Right renal pelvis (tissue), 4 donors: ENCODE measurements around the gene NSUN2. TPM values are rescaled to one million over a fixed set of nuclear protein-coding genes. Genes with fewer than 3 reads are reported as not detected.

ENCODE experiments used
- DNase-seq, 4 donors: peaks; one replicate each; pipeline ENCODE4 v3.0.0-alpha.2; 2013; ENCODE audit warnings: low read depth in 4 of 4, low spot score in 3 of 4, missing footprints in 1 of 4
- polyA plus RNA-seq, 4 donors: library from polyadenylated mRNA; unstranded; fragments of 120-200 nt; gene quantifications; one replicate each; pipeline ENCODE4 v1.2.1, GENCODE V29; 2013; ENCODE audit not compliant: insufficient read length in 4 of 4

The NSUN2 gene
- polyA plus RNA-seq, 4 donors = 47.8 to 55.2 (median 52.3) TPM

DNA sequence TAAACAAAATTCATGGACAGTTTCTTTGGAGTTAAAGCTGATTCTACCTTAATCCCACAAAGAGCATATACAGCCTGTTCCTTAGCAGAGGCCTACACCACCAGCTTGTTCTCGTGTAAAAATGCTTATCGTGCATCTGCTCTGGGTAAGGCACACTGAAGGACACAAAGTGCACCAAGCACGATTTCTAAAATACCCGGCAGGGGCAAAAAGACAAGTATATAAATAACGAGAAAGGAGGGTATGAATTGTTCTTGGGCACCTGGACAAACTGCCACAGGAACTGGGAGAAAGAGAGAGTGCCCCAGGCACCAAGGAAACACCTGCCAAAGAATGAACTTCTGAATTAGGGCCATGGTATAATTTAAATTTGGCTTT is 25.3 kb downstream of the NSUN2 start:
- DNase-seq = no peak

DNA sequence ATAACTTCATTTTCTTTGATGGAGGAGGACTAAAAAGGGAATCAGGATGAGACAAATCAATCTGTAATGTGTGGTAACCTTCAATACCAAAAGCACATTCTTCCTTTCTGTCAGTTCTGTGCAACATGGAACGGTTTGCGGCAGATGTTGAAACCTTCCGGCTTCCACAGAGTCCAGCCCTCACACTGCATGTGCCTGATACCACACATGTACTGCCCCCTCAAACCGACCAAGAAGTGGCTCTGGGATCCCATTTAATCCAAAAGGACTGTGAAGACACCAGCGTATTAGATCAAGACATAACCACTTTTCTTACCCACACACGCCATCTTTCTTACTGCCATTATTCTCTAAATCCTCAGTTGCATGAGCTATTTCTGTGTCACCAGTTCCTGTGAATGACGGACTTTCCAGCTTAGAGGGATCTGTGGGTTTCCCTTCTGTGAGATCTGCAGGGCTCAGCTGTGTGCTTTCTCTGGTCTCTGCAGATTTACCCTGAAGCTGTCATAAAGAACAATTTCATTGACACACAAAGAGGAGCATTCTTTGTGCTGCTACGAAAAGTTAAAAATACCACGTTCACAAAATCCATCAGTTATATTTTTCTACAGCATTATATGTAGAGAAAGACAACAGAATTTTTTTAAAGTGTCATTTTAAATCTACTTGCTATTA is 25.8 kb downstream of the NSUN2 start:
- DNase-seq = no peak

DNA sequence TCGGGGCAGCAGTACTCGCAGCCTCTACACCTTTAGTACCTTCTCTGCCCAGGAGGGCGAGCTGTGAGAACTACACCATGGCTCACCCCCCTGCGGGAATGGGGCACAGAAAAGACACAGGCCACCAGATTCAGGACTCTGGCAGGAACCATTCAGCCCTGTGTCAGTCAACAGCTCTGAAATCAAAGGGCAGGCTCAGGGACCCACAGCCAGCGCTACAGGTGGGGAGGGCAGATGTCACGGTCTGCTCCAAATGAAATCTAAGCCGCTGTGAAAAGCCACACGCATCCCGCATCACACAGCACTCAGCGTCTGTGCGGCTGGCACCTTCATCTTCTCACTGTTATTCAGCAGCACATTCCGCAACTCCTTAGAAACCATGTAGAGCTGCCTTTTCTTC is 27.9 kb downstream of the NSUN2 start:
- no peak for DNase-seq

DNA sequence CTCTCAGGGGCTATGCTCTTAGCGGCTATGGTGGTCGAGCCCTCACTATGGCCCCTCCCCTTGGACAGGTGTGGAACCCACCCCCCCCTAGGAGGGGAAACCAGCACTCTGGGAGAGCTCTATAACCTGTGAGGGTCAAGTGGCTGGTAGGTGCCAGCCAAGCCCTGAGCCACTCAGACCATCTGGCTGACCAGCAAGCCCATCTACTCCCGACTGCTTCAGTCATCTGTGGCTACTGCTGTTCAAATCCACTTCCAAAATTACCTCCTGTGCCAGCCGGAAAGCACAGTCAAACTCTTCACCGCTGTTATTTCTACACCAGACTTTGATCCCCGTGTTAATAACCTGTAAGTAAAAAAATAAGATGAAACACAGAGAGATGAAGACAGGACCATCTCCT is 28.5 kb downstream of the NSUN2 start:
- no peak for DNase-seq

DNA sequence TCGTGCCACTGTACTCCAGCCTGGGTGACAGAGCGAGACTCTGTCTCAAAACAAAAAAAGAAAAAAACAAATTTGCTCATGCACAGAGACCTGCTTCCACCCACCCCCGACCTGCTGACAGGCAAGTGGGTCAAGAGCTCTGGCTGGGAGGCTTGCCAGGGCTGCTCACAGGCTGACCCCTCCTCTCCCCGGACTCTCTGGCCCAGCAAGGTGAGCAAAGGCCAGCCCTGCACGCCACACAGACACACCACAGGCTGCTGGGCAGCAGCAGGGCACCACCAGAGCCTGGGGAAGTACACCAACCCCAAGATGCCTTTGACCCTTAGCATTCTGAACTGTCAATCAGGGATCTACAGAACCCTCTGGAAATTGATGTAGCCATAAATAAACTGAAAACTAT is 29.2 kb downstream of the NSUN2 start:
- DNase-seq = no peak

DNA sequence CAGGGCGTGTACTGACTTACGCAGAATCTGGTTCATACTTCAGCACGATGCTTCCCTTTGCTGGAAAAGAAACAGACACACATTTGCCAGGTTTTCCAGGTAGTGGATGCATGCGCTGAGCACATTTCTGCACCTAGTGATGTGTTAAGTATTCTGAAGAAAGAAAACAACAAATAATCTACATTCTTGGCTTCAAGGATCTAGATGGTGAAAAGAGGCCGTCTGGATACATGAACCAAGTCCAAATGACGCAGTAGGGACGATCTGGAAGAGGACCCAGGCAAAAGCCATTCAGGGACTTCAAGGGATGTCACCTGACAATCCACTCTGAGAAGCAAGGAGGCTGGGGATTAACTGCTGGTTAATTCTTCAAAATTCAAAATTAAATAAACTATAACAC is 30.4 kb downstream of the NSUN2 start:
- no peak for DNase-seq

DNA sequence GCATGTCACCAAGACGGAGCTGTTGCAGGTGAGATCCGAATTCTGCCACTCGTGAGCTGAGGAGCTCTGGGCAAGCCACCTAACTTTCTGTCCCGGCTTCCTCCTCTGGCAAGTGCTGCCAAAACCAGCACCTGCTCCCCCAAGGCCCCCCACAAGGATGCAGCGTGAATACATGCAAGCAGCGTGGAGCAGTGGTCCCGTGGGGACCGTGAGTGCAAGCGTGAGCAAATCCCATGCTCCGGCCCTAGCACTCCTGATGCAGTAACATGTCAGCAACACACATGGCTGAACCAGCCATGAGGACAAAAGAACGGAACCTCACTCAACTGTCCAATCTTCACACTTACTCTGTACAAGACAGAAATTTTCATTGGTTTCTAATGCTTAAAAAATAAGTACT is 31.0 kb downstream of the NSUN2 start:
- no peak for DNase-seq

DNA sequence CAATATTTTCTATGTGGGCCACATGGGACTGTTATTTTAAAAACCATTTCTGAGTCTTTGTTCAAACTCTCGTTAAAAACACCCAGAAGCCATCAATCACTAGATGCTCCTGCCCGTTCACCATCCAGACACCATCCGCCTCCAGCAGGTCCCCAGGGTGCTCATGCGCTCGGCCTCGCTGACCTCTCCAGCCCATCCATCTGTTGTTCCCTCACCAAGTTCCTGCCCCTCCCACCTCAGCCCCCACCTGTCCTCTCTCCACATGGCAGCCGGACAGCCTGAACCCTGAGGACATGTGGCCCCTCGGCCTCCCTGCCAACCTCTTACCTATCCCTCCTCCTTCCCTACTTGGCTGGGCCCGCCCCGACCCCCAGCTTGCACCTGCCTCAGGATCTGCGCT is 31.6 kb downstream of the NSUN2 start:
- no peak for DNase-seq

DNA sequence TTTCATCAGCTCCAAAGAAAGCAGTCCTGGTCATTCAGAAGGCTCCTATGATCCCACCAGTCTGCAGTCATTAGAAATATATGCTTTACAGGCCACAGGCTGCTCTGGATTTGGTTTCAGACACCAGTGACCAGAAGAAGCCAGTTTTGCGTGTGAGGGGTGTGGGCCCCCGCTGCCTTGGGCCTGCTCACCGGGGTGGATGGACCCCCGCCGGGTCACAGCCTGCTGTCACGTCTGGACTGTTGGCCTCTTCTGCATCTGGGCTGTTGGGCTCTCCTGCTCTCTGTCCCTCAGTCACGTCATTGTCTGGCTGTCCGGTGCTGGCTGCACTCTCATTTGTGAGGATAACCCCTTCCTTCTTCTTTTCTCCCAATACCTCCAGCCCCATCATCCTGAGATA is 33.1 kb downstream of the NSUN2 start:
- no peak for DNase-seq

DNA sequence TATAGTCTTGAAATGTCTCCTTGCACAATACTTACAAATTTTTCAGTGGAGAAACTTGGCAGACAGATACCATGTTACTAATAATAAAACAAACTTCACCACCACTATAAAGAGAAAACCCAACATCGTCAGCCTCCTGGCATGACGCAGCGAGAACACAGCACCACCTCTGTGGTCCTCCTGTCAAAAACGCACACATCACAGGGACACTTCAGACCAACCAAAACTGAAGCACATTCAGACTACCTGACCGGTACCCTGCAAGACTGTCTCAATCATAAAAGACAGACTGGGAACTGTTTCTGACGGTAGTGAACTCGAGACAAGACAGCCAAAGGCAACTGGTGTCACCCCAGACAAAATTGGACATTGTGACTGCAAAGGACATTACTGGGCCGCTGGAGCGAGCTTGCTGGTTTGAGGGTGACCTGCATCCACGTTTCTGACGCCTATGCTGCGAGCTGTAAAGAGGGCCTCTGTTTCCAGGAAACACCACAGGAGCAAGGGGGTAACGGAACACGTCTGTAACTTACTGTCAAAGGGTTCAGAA is 34.4 kb downstream of the NSUN2 start:
- no peak for DNase-seq

DNA sequence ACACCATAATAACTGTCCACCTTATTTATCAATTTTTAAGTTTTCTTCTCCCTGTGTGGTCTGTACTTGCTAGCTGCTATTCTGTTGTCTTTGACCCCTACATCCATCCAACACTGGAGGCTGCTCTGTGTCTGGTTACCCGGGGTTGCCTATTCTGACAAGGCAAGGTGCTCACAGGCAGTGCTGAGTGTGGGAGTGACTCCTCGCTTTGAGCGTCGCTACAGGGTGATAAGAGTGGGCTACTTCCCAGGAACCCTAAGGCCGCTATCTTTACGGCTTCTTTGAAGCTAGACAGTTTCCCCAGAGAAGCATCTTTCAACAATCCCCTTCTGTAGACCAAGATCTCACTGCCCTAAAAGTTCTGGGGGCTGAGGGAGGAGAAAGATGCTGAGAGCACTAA is 35.3 kb downstream of the NSUN2 start:
- no peak for DNase-seq

DNA sequence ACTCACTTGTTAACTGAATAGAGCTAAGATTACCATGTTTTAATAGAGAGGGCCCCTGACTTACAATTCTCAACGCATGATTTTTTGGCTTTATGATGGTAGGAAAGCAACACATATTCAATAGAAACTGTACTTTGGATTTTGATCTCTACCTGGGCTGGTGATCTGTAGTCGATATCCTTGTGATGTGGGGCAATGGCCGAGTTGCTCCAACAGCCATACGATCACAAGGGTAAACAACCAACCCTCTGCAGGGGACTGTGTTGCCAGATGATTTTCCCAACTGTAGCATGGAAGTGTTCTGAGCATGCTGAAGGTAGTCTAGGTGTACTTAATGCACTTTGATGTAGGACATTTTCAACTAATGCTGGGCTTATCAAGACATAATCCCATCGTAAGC is 36.5 kb downstream of the NSUN2 start:
- DNase-seq = no peak

DNA sequence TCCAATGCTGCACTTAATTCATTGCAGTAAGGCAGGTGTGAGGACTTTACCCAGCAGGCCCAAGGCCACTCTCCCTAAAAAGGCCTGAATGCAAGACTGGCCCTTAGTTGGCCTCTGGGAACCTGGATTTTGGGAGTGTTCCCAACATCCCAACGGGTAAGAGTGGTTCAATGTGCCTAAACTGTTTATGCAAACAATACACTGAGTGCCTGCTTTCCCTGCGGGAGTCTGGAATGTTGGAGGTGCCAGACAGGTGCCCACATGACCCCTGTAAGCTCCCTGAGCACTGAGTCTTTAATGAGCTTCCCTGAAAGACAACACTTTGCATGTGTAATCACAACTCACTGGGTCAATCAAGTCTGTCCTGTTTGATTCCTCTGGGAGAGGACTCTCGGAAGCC is 37.4 kb downstream of the NSUN2 start:
- DNase-seq = no peak

DNA sequence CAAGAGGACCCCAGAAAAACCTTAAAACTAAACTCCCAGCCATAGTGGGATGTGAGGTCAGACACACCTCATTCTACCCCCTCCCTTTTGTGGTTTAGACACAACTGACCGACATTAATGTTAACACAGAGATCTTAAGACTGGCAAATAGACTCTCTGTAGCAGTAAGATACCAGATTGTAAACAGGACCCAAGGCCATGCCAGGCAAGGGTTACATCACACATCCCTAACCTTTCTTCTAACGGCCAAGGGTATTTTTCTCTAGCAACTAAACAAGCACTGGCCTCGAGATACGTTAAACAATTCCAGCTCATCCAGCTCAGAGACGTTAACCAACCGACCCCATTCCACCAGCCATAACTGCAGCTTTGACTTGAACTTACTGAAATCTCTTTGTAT is 38.8 kb downstream of the NSUN2 start:
- no peak for DNase-seq

DNA sequence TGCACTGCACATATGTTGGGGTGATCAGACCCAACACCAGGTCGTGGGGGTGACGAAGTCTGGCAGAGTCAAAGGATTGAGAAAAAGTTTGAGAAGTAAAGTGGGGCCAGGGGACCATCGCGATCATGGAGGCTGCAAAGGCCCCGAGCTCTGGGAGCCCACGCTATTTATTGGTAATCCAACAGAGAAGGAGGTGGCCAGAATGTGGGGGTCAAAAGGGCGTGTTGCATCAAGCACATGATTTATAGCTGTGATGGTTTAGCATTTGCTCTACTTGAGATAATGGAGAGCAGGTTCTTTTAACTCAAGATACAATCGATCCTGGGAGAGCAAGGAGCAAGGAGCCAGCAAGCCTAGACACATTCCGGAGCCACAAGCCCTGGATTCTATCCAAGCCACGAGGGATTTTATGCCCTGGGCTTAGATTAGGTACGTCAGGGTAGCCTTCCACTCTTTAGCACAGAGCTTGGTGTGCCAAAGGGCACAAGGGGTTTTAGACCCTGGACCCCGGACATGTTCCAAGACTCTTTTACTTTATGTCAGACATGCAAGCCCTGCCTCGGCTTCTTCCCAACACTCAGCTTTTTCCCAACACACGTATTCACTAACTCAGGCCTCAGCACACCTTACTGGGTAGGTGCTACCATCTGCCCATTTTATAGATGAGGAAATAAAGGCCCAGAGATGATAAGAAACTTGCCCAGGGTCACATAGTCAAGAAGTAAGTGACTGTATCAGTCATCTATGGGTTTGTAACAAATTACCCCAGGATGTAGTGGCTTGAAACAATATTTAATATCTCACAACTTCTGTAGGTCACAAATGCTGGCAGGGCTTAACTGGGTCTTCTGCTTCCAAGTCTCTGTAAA is 39.5 kb downstream of the NSUN2 start:
- no peak for DNase-seq

DNA sequence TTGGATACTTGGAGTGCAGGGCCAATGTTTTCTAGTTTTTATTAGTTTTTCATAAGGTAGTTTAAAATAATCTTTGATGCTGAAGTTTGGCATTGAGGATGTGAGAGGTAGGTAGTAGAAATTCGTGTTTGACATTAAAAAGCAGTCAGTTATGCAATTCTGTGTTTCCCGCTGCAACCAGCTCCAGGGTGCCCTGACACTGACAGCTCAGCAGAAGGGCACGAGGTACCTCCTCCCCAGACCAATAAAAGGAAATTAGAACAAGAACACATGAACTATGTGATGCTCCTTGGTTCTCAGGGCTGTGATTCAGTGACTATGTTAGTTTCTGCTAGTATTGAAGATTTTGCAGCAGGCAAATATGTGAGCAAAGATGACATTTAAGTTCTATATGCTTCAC is 40.2 kb downstream of the NSUN2 start:
- no peak for DNase-seq

DNA sequence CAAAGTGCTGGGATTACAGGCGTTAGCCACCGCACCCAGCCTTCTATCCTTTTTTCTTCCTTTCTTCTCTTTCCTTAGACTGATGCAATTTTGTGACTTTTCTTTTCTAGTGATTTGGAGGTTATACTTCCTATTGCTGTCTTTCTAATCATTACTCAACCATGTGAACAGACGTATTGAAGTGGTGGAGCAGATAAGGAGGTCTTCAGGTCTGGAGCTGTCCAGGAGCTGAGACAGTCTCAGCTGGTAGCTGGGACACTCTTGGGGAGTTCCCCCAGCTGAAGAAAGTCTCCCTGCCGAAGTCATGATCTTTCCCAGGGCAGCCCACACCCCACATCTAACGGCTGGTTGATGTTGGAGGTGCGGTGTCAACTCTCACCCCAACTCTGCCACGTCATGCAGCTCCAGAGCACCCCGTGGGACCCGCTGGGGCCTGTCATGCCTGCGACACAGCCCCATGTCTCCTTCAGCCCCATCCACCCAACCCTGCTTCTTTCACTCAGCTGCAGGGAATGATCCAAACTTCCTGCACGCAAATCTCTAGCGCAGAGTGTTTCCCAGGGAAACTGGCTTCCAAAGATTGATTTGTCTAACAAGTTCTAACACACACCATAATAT is 41.1 kb downstream of the NSUN2 start:
- no peak for DNase-seq

DNA sequence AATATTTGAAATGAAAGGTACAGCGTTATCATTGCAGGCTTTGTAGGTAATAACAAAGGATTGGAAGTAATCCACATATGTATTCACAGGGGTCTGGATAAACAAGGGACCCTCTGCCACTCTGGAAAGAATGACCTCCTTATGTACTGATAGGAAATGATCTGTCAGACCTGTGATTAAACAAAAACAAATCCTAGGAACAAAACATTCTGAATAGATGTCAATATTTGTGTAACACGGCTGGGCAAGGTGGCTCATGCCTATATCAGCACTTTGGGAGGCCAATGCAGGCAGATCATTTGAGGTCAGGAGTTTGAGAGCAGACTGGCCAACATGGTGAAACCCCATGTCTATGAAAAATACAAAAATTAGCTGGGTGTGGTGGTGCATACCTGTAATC is 42.3 kb downstream of the NSUN2 start:
- DNase-seq = no peak

DNA sequence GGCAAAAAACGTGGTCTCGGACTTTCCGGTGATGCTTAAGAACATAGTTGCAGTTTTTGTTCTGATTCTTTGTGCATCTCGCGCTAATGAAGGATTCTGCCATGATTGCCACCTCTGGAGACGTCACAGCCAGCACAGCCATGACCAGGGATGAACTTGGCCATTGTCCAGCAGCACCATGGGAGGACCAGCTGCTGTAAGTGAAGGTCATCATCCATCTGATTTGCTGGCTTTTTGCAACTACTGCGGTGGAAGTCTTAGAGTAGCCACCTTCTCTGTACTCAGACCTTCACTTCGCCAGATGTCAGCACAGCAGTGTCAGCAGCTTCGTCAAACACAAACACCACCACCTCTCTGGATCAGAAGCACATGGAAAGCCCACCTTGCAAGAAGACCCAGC is 45.7 kb downstream of the NSUN2 start:
- DNase-seq = no peak

DNA sequence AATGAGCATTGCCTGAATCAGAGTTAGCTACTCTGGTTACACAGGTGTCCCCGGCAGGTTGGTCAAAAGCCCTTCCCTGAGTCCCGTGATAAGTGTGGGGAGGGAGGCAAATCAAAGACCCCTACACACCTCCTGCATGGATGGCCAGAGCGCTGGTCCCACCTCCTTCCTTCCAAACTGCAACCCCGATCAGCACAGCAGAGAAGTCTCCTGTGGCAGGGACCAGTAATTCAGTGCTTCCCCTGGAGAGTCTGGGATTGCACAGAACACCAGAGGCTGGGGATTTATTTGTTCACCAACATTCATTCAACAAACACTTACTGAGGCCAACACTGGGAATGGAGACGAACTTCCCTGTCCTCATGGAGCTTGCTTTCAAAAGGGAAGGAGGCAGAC is 46.2 kb downstream of the NSUN2 start:
- DNase-seq = no peak

DNA sequence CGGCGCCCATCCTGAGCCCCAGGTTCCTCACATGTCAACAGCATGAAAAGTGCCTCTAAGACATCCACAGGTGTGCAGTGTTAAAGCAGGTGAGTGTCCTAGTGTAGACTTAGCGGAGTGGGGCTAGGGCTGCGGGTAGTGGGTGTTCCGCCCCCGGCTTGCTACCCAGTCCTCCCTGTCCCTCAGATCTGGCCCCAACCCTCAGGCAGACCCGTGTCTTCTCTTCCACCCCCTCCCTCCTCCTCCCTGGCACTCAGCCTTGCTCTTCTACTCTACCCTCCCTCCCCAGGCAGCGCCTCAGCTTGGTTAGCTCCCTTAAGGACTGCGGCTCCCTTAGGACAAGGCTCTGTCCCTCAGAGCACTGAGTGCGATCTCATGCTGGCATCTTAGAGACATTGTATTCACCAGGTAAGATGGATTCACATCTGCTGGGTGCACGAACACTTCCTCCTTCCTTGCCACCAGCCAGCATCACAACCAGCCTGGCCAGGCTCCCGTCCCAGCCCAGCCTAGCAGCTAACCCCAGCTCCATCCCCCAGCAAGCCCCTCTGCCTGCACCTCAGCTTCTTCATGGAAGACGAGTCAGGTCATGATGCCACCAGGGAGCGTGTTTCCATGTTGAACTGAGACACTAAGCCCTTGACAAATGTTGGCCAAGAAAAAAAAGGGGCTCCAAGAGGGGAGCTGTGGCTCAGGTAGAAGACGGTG is 46.8 kb downstream of the NSUN2 start:
- DNase-seq = no peak
